ENCODE results near the gene MBNL2.

The MBNL2 gene

DNA sequence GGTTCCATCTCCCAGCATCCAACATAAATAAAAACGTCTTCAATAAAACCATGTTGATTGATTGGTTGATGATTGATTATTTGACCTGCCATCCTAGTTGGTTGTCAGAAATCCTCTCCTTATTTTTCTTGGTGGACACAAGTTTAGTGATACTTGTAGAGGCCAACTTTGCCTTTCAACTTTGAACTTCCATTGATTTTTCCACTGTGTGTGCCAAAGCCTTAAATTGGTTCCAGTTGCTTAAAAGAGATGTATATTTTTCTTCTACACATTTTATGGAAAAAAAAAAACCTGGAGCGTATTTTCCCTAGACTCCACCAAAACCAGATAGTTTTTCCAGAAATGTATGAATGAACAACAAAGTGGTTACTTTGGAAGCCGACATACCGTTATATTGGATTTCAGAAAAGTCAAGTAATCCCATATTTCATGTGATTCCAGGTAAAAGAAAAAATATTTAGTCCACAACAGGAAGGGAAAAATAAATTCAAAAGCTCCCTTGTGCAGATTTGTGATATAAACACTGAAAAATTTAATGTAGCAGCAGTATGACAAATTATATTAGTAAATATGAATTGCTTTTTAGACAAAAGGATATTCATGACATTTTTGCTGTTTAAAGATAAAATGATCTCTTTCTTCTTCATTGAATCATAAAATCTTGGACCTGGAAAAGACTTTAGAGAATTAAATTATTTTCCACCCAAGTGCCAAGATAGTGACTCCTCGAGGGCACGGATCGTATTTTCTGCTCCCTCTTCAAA is 85.2 kb downstream of the MBNL2 start:
- Histone ChIP-seq H3K36me3 (ENCODE audit: control insufficient read depth, insufficient read depth, low read length) (no peaks in the 10 kb centered on the region), H3K4me3 (ENCODE audit: low read length) (no peak overlapping the region), H3K27ac (ENCODE audit: low read depth, low read length) (peak overlapping the region; percentile 68), H3K9ac (ENCODE audit: low read length) (no peak overlapping the region), H3K4me1 (ENCODE audit: control insufficient read depth, insufficient read depth, low read length) (peaks cover 16% of the 10 kb centered on the region), H3K27me3 (ENCODE audit: control insufficient read depth, insufficient read depth, low read length) (no peaks in the 10 kb centered on the region)

DNA sequence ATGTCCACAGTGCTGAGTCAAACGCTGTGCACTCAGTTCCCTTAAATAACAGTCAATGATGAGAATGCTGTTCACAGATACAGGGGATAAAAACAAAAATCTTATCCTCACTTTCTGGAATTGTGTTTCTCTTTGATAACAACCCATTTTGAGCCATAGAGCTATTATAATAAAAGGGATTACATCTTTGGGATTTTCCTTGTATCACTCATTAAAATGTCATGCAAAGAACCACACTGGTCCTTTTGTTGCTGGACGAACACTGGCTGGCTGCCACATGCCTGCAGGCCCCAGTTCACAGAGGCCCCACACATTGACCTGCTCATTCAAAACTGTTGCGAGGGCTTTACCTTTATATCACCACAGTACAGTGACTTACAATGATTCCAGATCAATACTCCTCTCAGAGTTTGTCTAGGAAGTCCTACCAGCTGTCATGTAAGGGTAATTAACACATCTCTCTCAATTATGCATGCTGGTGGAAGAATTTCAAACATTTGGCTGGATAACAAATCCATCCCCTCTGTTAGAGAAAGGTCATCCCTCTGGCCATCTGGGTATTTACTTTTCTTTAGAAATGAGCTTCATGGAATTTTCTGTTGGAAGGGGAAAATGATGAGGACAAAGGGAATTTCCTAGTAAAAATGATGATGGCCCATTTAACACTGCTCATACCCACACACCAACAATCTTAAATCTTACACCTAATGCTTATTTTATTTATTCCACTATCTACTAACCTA is 85.9 kb downstream of the MBNL2 start:
- Histone ChIP-seq H3K4me1 (ENCODE audit: control insufficient read depth, insufficient read depth, low read length) (peaks cover 16% of the 10 kb centered on the region), H3K4me3 (ENCODE audit: low read length) (no peak overlapping the region), H3K9ac (ENCODE audit: low read length) (no peak overlapping the region), H3K27ac (ENCODE audit: low read depth, low read length) (peak overlapping the region; percentile 68), H3K36me3 (ENCODE audit: control insufficient read depth, insufficient read depth, low read length) (no peaks in the 10 kb centered on the region), H3K27me3 (ENCODE audit: control insufficient read depth, insufficient read depth, low read length) (no peaks in the 10 kb centered on the region)

DNA sequence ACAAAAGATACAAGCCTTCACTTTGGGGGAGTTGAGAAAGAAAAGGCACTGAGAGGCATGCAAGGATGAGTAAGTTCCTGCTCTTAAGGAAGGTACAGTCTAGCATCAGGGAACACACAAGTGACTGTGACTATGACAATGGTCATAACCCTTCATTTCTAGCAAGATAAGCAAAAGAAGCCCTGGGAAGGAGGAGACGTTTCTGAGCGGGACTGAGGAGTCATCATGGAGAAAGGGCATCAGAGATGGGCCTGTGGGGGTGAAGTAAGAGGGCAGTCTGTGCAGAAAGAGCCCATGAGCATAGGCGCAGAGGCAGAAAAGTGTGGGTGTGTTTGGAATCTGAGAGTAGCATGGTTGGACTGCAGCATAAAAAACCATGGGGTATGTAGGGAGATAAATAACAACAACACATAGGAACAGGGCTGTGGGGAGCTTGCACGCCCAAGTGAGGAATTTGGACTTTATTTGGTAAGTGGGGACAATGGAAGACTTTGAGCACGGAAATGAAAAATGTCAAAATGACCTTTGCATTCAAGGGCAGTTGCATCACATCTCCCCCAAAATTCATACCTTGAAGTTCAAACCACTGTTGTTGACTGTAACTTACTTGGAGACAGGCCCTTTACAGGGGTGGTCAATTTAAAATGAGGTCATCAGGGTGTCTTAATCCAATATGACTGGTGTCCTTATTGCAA is 86.7 kb downstream of the MBNL2 start:
- Histone ChIP-seq H3K27ac (ENCODE audit: low read depth, low read length) (peak overlapping the region; percentile 68), H3K4me3 (ENCODE audit: low read length) (no peak overlapping the region), H3K27me3 (ENCODE audit: control insufficient read depth, insufficient read depth, low read length) (no peaks in the 10 kb centered on the region), H3K36me3 (ENCODE audit: control insufficient read depth, insufficient read depth, low read length) (no peaks in the 10 kb centered on the region), H3K4me1 (ENCODE audit: control insufficient read depth, insufficient read depth, low read length) (peaks cover 16% of the 10 kb centered on the region), H3K9ac (ENCODE audit: low read length) (no peak overlapping the region)

DNA sequence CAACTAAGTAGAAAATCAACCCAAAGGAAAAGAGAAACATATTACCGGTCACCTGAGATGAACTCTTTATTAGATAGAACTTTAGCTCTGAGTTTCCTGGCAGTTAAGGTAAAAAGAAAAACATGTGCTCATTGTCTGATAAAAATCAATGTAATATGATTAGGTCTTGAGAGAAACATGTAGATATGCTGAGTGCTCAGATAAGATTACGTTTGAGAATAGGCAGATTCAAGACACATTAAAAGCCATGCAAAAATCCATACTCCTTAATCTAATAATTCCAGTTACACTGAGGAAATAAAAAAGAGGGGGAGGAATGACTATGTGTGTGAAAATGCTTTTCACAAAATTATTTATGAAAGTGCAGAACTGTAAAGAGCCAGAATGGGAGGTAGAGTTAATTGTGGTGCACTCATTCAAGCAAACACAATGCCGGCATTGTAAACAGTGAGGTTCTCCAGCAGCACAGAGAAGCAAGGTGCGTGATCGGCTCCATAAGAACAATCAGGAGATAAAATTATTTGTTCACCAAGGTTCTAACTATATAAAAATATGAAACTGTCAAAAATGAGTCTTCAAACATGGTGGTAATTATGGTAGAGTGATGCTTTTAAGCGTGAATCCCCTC is 88.8 kb downstream of the MBNL2 start:
- Histone ChIP-seq H3K9ac (ENCODE audit: low read length) (no peak overlapping the region), H3K27ac (ENCODE audit: low read depth, low read length) (no peak overlapping the region), H3K4me3 (ENCODE audit: low read length) (no peak overlapping the region), H3K27me3 (ENCODE audit: control insufficient read depth, insufficient read depth, low read length) (no peaks in the 10 kb centered on the region), H3K36me3 (ENCODE audit: control insufficient read depth, insufficient read depth, low read length) (no peaks in the 10 kb centered on the region), H3K4me1 (ENCODE audit: control insufficient read depth, insufficient read depth, low read length) (peaks cover 18% of the 10 kb centered on the region)

DNA sequence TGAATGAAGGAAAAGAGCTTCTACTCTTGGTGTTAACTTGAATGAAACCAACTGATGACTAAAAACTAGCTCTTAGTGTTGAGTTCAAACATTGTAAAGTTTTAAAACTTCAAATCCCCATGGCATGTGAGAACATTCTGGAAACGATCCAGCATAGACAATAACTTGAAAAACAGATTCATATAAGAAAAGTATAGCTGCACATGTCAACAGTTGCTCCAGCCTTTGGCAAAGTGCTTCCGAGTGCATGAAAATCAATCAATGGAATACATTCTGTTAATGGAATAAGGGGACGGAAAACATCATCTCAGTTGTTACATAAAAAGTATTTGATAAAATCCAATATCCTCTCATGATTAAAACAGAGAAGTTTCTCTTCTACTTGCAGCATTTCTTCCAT is 89.8 kb downstream of the MBNL2 start:
- Histone ChIP-seq H3K36me3 (ENCODE audit: control insufficient read depth, insufficient read depth, low read length) (no peaks in the 10 kb centered on the region), H3K9ac (ENCODE audit: low read length) (no peak overlapping the region), H3K27me3 (ENCODE audit: control insufficient read depth, insufficient read depth, low read length) (no peaks in the 10 kb centered on the region), H3K4me1 (ENCODE audit: control insufficient read depth, insufficient read depth, low read length) (peaks cover 20% of the 10 kb centered on the region), H3K4me3 (ENCODE audit: low read length) (no peak overlapping the region), H3K27ac (ENCODE audit: low read depth, low read length) (no peak overlapping the region)

DNA sequence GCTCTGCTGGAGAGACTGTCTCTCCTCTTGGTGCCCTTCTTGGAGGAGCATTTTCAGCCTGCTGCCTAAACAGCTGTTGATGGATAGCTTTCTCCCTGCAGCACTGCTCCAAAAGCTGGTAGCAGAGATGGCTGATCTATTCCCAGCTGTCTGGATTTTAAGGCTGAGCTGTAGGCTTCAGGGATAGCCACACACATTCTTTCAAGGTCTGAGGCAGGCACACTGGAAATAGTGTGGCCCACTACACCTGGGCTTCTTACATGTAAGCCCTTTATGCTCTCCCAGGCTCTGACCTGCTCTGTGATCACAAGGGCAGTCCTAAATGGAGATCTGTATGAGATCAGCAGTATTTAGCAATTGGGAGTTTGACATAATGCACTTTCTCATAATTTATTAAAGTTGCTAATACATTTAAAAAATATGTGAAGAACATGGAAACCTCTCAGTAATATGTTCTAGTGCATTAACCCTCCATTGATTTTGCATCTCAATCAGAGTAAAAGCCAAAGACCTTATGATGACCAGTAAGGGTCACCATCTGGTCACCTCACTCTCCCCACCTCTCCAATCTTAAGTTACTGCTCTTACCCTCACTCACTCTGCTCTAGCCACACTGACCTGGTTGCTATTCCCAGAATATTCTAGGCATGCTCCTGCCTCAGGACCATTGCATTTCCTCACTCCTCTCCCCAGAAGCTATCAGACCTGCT is 91.6 kb downstream of the MBNL2 start:
- Histone ChIP-seq H3K27me3 (ENCODE audit: control insufficient read depth, insufficient read depth, low read length) (no peaks in the 10 kb centered on the region), H3K4me3 (ENCODE audit: low read length) (no peak overlapping the region), H3K9ac (ENCODE audit: low read length) (no peak overlapping the region), H3K36me3 (ENCODE audit: control insufficient read depth, insufficient read depth, low read length) (no peaks in the 10 kb centered on the region), H3K27ac (ENCODE audit: low read depth, low read length) (no peak overlapping the region), H3K4me1 (ENCODE audit: control insufficient read depth, insufficient read depth, low read length) (peaks cover 23% of the 10 kb centered on the region)

DNA sequence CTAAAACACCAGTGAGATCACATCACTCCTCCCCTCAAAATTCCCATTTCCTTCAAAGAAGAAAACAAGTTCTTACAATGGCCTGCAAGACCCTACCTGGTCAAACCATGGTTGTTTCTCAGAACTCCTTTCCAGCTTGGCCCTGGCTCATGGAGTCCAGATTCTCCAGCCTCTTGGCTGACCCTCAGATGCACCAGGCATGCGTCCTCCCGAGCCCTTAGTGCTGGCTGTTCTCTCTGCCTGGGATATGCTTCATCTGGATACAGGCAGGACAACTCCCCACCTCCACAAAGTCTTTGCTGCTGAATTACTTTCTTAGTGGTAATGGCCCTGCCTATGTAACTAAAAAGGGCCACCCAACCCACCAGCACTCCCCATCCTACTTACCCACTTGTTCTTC is 94.3 kb downstream of the MBNL2 start:
- H3K27ac ChIP-seq (ENCODE audit: low read depth, low read length) = peak overlapping the region; percentile 33
- H3K36me3 ChIP-seq (ENCODE audit: control insufficient read depth, insufficient read depth, low read length) = no peaks in the 10 kb centered on the region
- no peak overlapping the region for H3K9ac ChIP-seq (ENCODE audit: low read length)
- H3K4me1 ChIP-seq (ENCODE audit: control insufficient read depth, insufficient read depth, low read length) = peaks cover 35% of the 10 kb centered on the region
- H3K4me3 ChIP-seq (ENCODE audit: low read length) = no peak overlapping the region
- H3K27me3 ChIP-seq (ENCODE audit: control insufficient read depth, insufficient read depth, low read length) = no peaks in the 10 kb centered on the region

DNA sequence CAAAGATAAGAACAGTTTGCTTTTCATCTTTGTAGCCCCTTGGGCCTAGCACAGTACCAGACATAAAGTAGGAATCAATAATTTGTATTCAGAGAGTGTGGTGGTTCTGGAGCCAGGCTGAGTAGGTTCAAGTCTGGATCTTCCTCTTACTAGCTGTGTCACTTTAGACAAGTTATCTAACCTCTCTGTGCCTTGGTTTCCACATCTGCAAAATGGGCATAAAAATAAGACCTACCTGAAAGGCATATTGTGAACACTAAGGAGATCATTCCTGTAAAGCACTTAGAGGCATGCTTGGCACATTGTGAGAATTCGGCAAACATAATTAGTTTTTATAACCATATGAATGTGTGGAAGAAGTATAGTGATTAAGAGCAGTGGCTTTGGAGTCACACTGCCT is 95.8 kb downstream of the MBNL2 start:
- Histone ChIP-seq H3K4me1 (ENCODE audit: control insufficient read depth, insufficient read depth, low read length) (peaks cover 46% of the 10 kb centered on the region), H3K27me3 (ENCODE audit: control insufficient read depth, insufficient read depth, low read length) (no peaks in the 10 kb centered on the region), H3K27ac (ENCODE audit: low read depth, low read length) (no peak overlapping the region), H3K36me3 (ENCODE audit: control insufficient read depth, insufficient read depth, low read length) (no peaks in the 10 kb centered on the region), H3K4me3 (ENCODE audit: low read length) (no peak overlapping the region), H3K9ac (ENCODE audit: low read length) (no peak overlapping the region)

DNA sequence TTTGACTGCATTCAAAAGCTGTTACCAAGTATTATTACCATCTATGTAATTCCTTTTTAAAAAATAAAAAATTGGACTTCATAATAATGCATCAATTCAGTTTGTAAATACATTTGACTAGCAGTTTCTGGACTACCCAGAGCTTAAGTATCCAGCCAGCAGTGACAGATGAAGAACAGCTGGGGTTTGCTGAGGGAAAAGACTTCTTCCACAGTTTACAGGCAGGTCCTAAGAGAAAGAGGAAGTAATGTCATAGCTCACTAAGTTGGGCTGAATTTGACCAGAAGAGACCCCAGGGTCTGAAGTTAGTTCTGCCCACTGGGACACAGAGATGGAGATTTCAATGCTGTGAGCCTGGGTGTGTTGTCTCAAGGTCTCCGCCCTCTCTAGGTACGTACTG is 96.4 kb downstream of the MBNL2 start:
- H3K27ac ChIP-seq (ENCODE audit: low read depth, low read length) = peak overlapping the region; percentile 59
- no peaks in the 10 kb centered on the region for H3K27me3 ChIP-seq (ENCODE audit: control insufficient read depth, insufficient read depth, low read length)
- no peak overlapping the region for H3K9ac ChIP-seq (ENCODE audit: low read length)
- H3K36me3 ChIP-seq (ENCODE audit: control insufficient read depth, insufficient read depth, low read length) = no peaks in the 10 kb centered on the region
- no peak overlapping the region for H3K4me3 ChIP-seq (ENCODE audit: low read length)
- H3K4me1 ChIP-seq (ENCODE audit: control insufficient read depth, insufficient read depth, low read length) = peaks cover 49% of the 10 kb centered on the region

DNA sequence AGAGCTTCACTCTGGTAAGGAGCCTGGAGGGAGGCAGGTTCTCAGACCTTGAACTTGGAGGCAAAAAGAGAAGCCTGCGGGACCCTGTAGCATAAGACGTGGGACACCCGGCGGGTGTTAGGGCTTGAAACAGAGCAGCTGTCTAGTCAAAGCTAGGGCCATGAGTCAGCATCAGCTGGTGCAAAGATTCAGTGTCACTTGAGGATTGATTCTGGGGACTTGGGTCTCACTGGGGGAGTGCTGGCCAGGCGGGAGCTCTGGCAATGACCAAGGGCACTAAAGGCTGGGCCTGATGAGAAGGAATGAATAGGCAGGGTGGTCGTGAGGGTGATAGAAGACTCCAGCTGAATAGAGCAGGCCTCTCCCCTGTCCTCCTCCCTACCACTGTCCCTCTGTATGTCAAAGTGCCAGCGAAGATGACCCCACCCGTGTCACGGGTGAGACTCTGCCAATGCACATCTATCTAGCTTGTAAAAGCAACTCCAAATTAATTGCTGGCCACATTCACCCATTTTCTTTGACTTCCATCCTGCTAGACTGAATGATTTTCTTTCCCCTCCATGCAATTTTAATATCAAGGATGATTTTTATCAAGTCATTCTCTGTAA is 97.1 kb downstream of the MBNL2 start:
- Histone ChIP-seq H3K9ac (ENCODE audit: low read length) (no peak overlapping the region), H3K36me3 (ENCODE audit: control insufficient read depth, insufficient read depth, low read length) (no peaks in the 10 kb centered on the region), H3K4me3 (ENCODE audit: low read length) (no peak overlapping the region), H3K27ac (ENCODE audit: low read depth, low read length) (peak overlapping the region; percentile 59), H3K27me3 (ENCODE audit: control insufficient read depth, insufficient read depth, low read length) (no peaks in the 10 kb centered on the region), H3K4me1 (ENCODE audit: control insufficient read depth, insufficient read depth, low read length) (peaks cover 49% of the 10 kb centered on the region)

DNA sequence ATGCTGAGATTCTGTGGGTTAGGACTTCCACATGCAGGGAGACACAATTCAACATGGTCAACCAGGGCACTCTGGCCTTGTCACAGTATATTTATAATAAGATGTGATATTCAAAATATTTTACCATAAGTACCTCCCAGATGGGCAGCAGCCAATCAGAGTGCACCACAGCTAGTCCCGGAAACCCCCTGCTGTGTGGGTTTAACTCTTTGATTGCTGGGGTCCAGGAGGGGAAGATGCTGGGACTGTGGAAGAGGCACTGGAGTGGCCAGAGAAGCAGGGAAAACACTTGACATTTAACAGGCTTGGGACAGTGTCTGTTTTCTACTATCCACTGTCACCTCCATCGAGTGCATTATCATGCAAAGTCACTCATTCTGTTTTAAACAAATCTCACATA is 99.0 kb downstream of the MBNL2 start:
- Histone ChIP-seq H3K27ac (ENCODE audit: low read depth, low read length) (peak overlapping the region; percentile 68), H3K27me3 (ENCODE audit: control insufficient read depth, insufficient read depth, low read length) (no peaks in the 10 kb centered on the region), H3K36me3 (ENCODE audit: control insufficient read depth, insufficient read depth, low read length) (no peaks in the 10 kb centered on the region), H3K4me3 (ENCODE audit: low read length) (no peak overlapping the region), H3K9ac (ENCODE audit: low read length) (no peak overlapping the region), H3K4me1 (ENCODE audit: control insufficient read depth, insufficient read depth, low read length) (peaks cover 56% of the 10 kb centered on the region)

Data from rectal smooth muscle tissue (tissue), 1 donor.